Nephron progenitor cell (in vitro differentiated cells): ENCODE data around the gene CACNA2D3.

Experiments used
- DNase-seq: peaks from one replicate; pipeline ENCODE4 v3.0.0; 2021
- H3K27ac Mint-ChIP-seq: 2 replicates; pipeline ENCODE4 v1.8.0; 2021; ENCODE audit warnings: mild to moderate bottlenecking, moderate library complexity, mixed read lengths
- H3K27me3 Mint-ChIP-seq: 2 replicates; pipeline ENCODE4 v1.8.0; 2021; ENCODE audit warnings: mild to moderate bottlenecking, low read depth, mixed read lengths; ENCODE audit not compliant: poor library complexity
- H3K36me3 Mint-ChIP-seq: 2 replicates; pipeline ENCODE4 v1.8.0; 2021; ENCODE audit warnings: low read depth, mixed read lengths
- H3K4me1 Mint-ChIP-seq: 2 replicates; pipeline ENCODE4 v1.8.0; 2021; ENCODE audit warnings: mixed read lengths
- H3K4me3 Mint-ChIP-seq: 2 replicates; pipeline ENCODE4 v1.8.0; 2021; ENCODE audit warnings: mild to moderate bottlenecking, moderate library complexity, mixed read lengths
- H3K9me3 Mint-ChIP-seq: 2 replicates; pipeline ENCODE4 v1.8.0; 2021; ENCODE audit warnings: mild to moderate bottlenecking, moderate library complexity, mixed read lengths
- CTCF ChIP-seq: fragments of 200-600 bp; sonication (generic); IDR thresholded peaks from 2 replicates; pipeline ENCODE4 v1.5.0; 2021; ENCODE audit warnings: antibody characterized with exemption

Gene CACNA2D3

GRCh38 chr3:55118451-55118850 is 996.1 kb downstream of the CACNA2D3 start:
- TF ChIP-seq CTCF, result no peak
- Mint-ChIP-seq H3K27ac (no peak overlapping the region), H3K4me3 (no peak overlapping the region), H3K9me3 (peaks cover 12% of the 10 kb centered on the region), H3K4me1 (peaks cover 22% of the 10 kb centered on the region), H3K36me3 (no peaks in the 10 kb centered on the region), H3K27me3 (no peaks in the 10 kb centered on the region)
- DNase-seq, result no peak

- H3K9me3 Mint-ChIP-seq, result peaks cover 6% of the 10 kb centered on the region
- H3K27me3 Mint-ChIP-seq, result no peaks in the 10 kb centered on the region
- no peaks in the 10 kb centered on the region for H3K36me3 Mint-ChIP-seq
Observed at GRCh38 chr3:55119268-55119667, 996.9 kb downstream of the CACNA2D3 start.

DNA sequence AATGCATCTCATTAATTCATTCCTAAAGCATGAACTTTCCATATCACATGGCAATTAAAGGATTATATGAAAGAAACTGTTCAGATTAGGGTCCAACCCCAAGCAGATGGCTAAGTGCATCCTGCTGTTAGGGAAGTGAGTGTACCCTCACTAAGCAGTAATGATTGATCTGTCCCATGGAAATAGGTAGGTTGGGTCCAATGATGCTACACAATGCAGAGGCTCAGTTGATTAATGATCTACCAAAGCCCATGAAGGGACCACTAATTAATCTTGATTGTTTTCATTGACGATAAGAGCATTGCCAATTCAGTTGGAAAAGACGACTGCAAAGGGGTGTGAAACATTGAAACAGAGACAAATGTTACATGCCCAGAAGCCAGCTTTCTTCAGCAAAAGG is 1000.0 kb downstream of the CACNA2D3 start:
- TF ChIP-seq CTCF, result no peak
- H3K27me3 Mint-ChIP-seq, result no peaks in the 10 kb centered on the region
- peaks cover 44% of the 10 kb centered on the region for H3K4me1 Mint-ChIP-seq
- H3K4me3 Mint-ChIP-seq, result no peak overlapping the region
- H3K9me3 Mint-ChIP-seq, result no peaks in the 10 kb centered on the region
- DNase-seq, result no peak
- H3K27ac Mint-ChIP-seq, result no peak overlapping the region
- no peaks in the 10 kb centered on the region for H3K36me3 Mint-ChIP-seq

More at GRCh38 chr3:55119268-55119667, 996.9 kb downstream of the CACNA2D3 start:
- TF ChIP-seq CTCF, result no peak
- Mint-ChIP-seq H3K27ac (no peak overlapping the region), H3K4me3 (no peak overlapping the region), H3K4me1 (peaks cover 22% of the 10 kb centered on the region)
- no peak for DNase-seq
